NT2/D1 (cell line): ENCODE measurements around the gene PCNX1.

Source experiments
- SUZ12 ChIP-seq: IDR thresholded peaks from 2 replicates; pipeline ENCODE4 v1.6.1; 2011; ENCODE audit not compliant: insufficient read length, insufficient read depth; ENCODE audit errors: extremely low read depth
- YY1 ChIP-seq: IDR thresholded peaks from 2 replicates; pipeline ENCODE4 v1.6.1; 2011; ENCODE audit not compliant: insufficient read length, insufficient read depth
- ZNF274 ChIP-seq: IDR thresholded peaks from 2 replicates; pipeline ENCODE4 v1.6.1; 2011; ENCODE audit warnings: mild to moderate bottlenecking, low read depth, low read length

GRCh38 chr14:71006200-71006563 is 98.9 kb downstream of the PCNX1 start:
- TF ChIP-seq YY1 (no peak), SUZ12 (no peak), ZNF274 (no peak)
